ENCODE results near the gene BPIFB6.

Gene BPIFB6

DNA sequence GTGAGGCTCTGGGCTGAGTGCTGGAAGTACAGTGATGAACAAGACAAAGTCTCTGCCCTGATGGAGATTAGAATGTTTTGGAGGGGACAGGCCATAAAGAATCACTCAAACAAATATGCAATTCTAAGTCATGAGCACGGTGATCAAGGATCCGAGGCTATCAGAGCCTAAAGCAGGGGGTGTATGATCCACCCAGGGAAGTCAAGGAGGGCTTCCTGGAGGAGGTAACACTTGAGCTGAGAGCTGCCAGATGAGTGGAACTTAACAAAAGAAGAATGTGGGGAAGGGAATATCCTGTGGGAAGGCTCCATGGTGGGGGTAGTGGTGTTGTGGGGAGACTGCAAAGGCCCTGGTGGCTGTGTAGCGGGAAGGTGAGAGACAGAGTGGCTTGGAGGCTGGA, 60.2 kb downstream of the BPIFB6 start:
- no peak for DNase-seq (ENCODE audit: low spot score)
- POLR2A ChIA-PET (ENCODE audit: low non-redundant PET) = no interaction called here
- CTCF ChIA-PET = no interaction called here
- no peak for TF ChIP-seq CTCF (conservative IDR thresholded peaks at IDR 0.05; ENCODE audit: low read depth)
- no peak overlapping the region for H3K27ac ChIP-seq

GRCh38 chr20:33092361-33092760, 60.9 kb downstream of the BPIFB6 start:
- DNase-seq (ENCODE audit: low spot score) = no peak
- no peak for TF ChIP-seq CTCF (conservative IDR thresholded peaks at IDR 0.05; ENCODE audit: low read depth)
- ChIA-PET POLR2A (ENCODE audit: low non-redundant PET) (no interaction called here), CTCF (no interaction called here)
- H3K27ac ChIP-seq = no peak overlapping the region

DNA sequence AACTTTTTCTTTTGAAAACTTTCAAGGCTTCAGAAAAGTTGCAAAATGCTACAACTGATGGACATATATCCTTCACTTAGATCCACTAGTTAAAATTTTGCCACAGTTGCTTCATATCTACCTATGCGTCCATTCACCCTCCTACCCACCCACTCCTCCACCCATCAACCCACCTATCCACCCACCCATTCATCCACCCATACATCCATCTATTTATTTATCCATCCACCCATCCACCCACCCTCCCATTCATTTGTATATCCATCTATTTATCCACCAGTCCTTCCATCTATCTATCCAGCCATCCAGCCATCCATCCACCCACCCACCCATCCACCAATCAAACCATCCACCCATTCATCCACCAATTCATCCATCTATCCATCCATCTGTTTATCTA, 61.6 kb downstream of the BPIFB6 start:
- CTCF ChIA-PET = no interaction called here
- DNase-seq (ENCODE audit: low spot score) = no peak
- no peak overlapping the region for H3K27ac ChIP-seq
- TF ChIP-seq CTCF (conservative IDR thresholded peaks at IDR 0.05; ENCODE audit: low read depth) = no peak
- POLR2A ChIA-PET (ENCODE audit: low non-redundant PET) = no interaction called here

- no peak for TF ChIP-seq CTCF (conservative IDR thresholded peaks at IDR 0.05; ENCODE audit: low read depth)
- DNase-seq (ENCODE audit: low spot score) = no peak
- ChIA-PET POLR2A (ENCODE audit: low non-redundant PET) (no interaction called here), CTCF (no interaction called here)
- H3K27ac ChIP-seq = no peak overlapping the region
These were observed 62.1 kb downstream of the BPIFB6 start for GRCh38 chr20:33093582-33093981.

Measured in RWPE1 (cell line).